ENCODE results near the gene RPL13A. TPM values are rescaled to one million over a fixed set of nuclear protein-coding genes. Genes with fewer than 3 reads are reported as not detected.

Gene RPL13A
- total RNA-seq, 1 donor from 2014 or later, result 2,203 TPM

GRCh38 chr19:49507803-49508494 is 20.5 kb downstream of the RPL13A start:
- DNase-seq, result no peak

- no peak for DNase-seq
These were observed 25.8 kb downstream of the RPL13A start for GRCh38 chr19:49512970-49513745.

GRCh38 chr19:49513746-49514118 is 26.3 kb downstream of the RPL13A start:
- DNase-seq, result no peak

- DNase-seq, result no peak
These were observed 26.7 kb downstream of the RPL13A start for GRCh38 chr19:49514151-49514550.

GRCh38 chr19:49515767-49516166 is 28.4 kb downstream of the RPL13A start:
- no peak for DNase-seq

- no peak for DNase-seq
These were observed 30.6 kb downstream of the RPL13A start for GRCh38 chr19:49518033-49518432.

GRCh38 chr19:49520705-49521319 is 33.4 kb downstream of the RPL13A start:
- no peak for DNase-seq

GRCh38 chr19:49524812-49525455 is 37.5 kb downstream of the RPL13A start:
- DNase-seq, result no peak

DNA sequence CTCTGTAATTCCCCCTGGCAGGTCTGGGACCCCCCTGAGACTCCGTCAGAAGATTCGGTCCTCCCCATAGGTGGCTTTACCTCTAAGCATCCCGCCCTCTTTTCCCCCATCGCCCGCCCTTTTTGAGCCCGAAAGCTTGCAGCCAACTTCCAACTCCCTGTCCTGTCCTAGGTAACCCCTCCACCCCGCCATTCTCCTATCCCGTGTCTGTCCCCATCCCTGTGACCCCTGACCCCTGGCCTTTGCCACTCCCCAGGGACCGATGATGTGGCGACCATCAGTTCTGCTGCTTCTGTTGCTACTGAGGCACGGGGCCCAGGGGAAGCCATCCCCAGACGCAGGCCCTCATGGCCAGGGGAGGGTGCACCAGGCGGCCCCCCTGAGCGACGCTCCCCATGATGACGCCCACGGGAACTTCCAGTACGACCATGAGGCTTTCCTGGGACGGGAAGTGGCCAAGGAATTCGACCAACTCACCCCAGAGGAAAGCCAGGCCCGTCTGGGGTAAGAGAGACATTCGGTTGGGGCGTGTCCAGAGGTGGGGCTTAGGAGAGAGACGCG is 40.9 kb downstream of the RPL13A start:
- no peak for DNase-seq

GRCh38 chr19:49530708-49531107 is 43.3 kb downstream of the RPL13A start:
- no peak for DNase-seq

DNA sequence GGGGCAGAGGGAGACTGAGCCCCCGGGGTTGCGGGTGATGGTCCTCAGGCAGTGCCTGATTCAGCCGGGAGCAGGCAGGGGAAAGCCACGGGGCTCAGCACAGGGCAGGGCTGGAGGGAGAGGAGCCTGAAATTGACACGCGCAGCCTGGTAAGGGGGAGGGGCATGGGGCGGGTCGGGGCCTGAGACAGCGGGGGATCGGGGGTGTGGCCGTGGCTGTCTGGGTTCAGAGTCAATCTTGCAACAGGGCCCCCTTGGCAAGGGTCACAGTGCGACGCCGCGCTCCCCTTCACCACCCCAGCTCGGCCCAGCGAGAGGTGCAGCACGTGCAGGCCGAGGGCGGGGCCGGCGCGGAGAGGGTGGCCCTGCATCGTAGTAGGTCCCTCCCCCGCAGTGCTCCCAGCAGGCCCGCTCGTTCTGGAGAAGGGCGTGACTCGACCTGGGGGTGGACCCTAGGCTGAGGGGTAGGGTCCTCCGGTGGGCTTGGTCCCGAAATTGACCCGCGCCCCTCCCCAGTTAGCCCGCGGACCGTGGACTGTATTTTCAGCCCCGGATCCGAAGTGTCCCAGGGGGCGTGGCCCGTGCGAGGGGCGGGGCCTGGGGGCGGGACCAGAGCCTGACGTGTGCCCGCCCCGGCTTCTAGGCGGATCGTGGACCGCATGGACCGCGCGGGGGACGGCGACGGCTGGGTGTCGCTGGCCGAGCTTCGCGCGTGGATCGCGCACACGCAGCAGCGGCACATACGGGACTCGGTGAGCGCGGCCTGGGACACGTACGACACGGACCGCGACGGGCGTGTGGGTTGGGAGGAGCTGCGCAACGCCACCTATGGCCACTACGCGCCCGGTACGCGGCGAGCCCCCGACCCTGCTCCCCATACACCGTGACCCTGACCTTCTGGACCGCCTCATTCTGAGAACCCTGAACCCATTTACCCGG is 46.4 kb downstream of the RPL13A start:
- DNase-seq, result peak; percentile 42

DNA sequence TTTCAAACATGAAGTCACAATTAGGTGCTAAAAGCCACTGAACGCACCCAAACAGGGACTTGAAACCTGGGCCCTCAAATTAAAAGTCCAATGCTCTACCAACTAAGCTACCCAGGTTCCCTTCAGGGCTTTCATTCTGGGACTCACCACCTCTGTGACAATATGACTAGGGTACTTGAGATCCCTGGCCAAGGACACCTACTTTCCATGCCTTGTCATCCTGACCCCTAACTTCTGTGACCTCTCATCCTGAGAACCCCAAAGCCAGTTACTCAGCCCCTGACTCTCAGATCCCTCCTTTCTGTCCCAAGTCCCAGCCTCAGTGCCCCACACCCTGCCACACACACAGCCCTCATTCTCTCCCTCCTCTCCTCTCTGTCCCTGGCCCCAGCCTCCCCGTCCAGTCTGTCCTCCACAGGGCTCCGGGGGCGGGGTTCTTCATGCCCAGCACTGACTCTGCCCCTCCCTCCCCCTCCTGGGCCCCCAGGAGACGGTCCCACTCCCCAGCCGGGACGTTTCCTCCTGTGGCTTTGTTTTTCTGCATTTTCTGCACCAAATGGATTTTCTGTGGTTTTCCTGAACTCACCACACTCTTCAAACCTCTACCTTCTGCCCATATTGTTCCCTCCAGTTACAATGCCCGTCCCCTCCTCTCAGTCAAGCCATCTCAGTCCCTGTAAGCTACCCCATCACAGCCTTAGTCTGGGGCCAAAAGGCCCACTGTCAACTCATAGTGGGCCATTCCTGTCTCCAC is 47.4 kb downstream of the RPL13A start:
- DNase-seq, result no peak

GRCh38 chr19:49536921-49537462 is 49.6 kb downstream of the RPL13A start:
- no peak for DNase-seq

- DNase-seq, result no peak
These were observed 51.2 kb downstream of the RPL13A start for GRCh38 chr19:49538643-49539042.

DNA sequence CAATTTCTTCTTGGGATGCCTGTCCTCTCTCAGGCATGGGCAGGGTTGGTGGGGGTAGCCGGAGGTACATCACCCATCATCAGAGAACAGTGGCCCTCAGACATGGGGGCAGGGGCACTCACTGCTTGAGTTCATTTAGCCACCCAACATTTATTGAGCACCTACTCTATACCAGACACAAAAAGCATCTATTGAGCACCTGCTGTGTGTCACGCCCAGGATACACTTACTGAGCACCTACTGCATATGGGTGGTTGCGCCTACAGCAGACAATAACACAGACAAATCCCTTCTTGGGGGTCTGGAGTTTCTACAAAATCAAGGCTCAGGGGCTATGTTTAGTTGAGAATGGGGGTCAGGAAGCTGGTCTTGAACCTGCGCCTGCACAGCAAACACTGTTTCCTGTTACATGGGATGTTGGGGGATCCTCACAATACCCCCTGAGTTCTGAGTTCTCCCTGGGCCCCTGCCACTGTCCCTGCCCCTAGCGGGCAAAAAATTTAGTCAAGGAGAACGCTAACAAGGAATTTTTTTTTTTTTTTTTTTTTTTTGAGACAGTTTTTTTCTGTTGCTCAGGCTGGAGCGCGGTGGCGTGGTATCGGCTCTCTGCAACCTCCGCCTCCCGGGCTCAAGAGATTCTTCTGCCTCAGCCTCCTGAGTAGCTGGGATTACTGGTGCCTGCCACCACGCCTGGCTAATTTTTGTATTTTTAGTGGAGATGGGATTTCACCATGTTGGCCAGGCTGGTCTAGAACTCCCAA is 52.0 kb downstream of the RPL13A start:
- no peak for DNase-seq
